Inflammatory macrophage (primary cell): Measurements from ENCODE around the gene UBAP2.

Experiments
- DNase-seq, 2 donors: peaks; one replicate each; pipeline ENCODE4 v3.0.0-alpha.2; 2020 to 2022
- total RNA-seq, 18 experiments: gene quantifications; one replicate each; lab custom pipeline; 2026; ENCODE audit warnings: mixed read lengths in 6 of 18, inconsistent platforms in 2 of 18; lab: John Stamatoyannopoulos, UW

Gene UBAP2
- 26.2 to 47.5 (median 35.3) reads per million in 18 experiments for total RNA-seq

DNA sequence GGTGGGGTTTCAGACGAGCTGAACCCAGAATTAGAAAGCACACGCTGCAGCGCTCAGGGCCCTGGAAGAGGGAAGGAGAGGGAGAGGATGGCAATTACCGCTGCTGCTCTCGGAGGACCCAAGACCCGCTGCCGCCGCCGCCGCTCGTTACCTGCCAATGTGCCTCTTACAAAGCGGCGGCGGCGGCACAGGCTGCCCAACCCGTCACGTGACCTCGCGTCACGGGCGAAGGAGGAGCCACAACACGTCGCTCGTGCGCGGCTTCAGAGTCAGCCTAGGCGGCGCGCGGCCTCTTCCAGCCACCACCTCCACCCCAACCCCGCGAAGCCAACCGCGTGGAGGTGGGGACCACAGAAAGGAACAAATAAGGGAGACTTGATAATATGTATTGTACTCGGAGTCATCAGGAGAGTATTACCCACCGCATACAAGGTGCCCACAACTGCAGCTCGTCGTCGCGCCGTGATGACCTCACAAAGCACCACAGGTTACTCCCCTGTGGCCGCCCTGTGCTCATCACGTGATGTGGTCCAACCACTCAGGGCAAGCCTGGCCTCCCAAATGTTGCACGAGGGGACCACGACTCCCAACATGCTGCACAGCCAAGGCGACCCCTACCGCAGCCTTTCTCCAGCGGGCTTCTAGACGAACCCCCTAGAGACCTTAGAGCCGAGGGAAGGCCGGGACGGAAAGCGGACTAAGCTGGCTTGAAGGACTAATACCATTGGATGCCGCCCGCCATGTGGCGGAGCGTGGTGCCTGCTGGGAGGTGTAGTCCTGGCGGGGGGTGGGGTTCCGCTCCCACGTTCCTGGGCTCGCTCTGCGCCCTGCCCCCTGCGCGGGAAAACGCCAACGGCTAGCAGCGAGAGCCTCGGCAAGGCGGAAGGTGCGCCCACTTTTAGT is at the start of gene UBAP2:
TSS of gene UBAP2 (minus strand) at position 161 of the 903 bp plus-strand sequence. CDS start 31,739 bp downstream, outside the sequence.
- peak; percentile 92 to 97 for DNase-seq

DNA sequence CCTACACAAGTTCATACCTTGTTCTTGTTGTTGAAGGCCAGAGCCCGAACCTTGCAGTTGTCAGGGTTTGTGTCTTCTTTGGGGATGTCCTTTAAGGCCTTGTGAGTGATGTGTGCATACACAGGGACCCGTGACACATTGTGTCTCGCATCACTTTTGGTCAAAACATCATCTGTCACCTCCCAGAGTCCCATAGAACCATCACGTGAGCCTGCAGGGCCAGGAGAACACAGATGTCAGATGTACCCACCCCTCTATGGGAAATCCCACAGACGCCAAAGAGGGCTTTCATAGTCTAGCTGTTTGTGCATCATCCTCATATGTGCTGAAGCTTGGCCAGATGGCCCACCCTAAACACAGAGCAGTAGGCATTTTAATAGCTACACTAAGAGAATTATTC is 49.6 kb upstream of the UBAP2 start:
- no peak for DNase-seq

DNA sequence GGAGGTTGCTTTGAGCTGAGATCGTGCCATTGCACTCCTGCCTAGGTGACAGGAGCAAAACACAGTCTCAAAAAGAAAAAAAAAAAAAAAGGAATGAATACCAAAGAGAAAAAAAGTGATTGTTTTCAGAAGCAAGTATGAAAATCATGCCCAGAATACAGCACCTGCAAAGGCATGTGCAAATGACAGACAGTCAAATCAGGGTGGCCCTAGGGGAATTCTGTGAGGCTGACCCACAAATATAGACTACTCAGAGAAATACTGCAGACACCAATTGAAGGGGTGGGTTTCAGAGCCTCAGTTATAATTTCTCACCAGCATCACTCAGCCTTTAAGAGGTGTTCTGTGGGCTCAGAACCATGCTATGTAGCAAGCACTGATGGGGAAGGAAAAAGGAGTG is 49.2 kb upstream of the UBAP2 start:
- DNase-seq: no peak

- no peak for DNase-seq
These were observed 48.1 kb upstream of the UBAP2 start for GRCh38 chr9:34096751-34097150.

- DNase-seq: no peak
These were observed 44.9 kb upstream of the UBAP2 start for GRCh38 chr9:34093578-34093977.

- DNase-seq: no peak
These were observed 40.6 kb upstream of the UBAP2 start for GRCh38 chr9:34089311-34089710.

DNA sequence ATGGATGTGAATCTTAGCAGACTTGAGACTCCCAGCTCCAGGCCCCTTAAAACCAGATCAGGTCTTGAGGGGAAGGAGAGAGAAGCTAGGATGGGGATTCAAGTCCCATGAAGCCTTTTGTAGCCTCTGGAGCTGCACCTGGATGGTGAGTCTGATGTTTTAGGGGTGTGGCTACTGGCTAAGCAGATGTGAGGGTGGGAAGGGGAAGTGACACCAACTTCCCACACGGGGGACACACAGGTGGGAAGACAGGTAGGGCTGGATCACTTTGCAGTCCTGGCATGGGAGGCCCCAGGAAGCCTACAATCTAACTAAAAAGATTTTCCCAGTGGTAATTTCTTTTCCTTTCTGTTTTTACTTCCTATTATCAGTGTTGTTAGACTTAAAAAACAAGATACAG is 38.7 kb upstream of the UBAP2 start:
- DNase-seq: no peak

- peak; percentile 87 to 94 for DNase-seq
These were observed 38.2 kb upstream of the UBAP2 start for GRCh38 chr9:34086864-34087263.

DNA sequence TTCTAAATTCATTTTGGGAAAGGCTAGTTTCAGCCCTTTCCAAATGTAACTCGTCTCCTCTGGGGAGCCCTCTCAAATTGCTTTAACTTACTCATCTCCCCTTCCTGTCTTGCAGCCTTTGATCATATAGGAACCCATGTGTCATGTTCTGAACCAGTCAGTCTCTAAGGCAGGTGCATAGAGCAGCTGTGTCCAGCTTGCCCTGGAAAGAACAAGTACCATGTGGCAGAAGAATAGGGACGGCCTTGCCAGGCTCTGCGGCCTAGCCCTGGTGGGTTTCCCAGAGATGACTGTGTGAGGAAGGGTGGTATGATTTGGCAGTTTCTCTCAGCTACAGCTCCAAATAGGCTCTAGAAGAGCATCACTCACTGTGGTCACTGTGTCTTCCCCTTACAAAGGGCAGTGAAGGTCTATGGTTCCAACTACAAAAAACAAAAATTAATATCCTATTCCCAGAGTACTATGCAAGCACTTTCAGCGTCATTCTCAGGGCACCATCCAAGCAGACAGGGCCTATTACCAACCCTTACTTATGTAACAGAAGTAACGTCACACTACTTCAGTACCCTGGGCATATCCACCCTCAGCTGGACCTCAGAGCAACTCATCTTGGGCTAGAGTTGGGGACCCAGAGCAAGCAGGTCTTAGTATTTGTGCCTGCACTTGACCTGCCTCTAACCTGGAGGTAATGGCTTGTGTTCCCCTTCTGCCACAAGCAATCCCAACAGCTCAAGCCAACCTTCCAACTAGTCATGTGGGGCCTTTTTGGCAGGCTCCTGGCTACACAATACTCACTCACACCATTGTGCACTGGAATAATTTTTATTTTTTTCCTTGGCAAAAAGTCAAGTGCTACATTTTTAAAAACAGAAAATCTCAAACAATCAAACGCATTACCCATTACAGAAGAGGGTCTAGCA is 37.2 kb upstream of the UBAP2 start:
- DNase-seq: no peak

GRCh38 chr9:34084562-34084961 is 35.9 kb upstream of the UBAP2 start:
- no peak for DNase-seq

GRCh38 chr9:34079181-34079580 is 30.5 kb upstream of the UBAP2 start:
- DNase-seq: no peak

DNA sequence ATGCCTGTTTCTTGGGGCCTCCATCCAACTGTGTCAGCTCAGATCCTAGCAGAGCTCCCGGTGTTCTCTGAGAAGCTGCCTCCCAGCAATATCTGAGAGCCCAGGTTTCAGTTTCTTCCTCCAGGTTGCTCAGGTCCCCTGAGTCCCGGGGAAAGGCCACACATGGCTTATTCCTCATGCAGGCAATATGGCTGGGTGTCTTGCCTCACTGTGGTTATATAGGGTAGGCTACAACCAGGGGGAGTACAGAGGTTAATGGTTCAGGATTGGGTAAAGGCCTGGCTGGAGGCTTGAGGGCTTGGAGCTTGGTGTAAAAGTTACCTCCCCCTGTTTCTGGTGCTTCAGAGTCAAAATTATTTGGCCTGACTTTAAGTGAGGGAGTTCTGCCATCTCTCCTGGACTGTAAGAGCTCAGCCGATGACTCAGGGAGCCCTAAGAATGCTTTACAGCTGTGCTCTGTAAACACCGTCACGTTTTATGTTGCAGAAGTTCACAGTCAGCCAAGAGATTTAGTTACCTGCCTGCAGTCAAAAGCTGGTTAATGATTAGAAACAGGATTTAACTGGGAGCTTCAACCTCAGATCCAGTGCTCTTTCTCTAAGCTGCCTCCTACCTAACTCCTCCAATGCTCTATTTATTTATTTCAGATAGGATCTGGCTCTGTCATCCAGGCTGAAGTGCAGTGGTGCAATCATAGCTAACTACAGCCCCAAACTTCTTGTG is 24.3 kb upstream of the UBAP2 start:
- no peak for DNase-seq

GRCh38 chr9:34072410-34072809 is 23.7 kb upstream of the UBAP2 start:
- DNase-seq: no peak

- no peak for DNase-seq
These were observed 22.1 kb upstream of the UBAP2 start for GRCh38 chr9:34070606-34071324.

DNA sequence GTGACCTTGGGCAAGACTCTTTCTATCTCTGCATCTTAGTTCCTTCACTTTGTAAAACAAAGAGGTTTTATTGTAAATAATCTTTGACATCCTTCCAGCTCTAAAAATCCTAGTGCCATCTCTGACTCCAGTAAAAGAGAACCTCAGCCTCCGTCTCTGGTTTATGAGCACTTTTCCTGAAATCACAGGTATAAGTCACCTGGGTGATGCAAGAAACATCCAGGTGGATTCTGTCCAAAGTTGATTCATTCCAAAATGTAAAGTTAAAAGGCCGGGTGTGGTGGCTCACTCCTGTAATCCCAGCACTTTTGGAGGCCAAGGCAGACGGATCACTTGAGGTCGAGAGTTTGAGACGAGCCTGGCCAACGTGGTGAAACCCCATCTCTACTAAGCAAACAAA is 21.1 kb upstream of the UBAP2 start:
- DNase-seq: no peak

- no peak for DNase-seq
These were observed 16.9 kb upstream of the UBAP2 start for GRCh38 chr9:34065541-34065940.

DNA sequence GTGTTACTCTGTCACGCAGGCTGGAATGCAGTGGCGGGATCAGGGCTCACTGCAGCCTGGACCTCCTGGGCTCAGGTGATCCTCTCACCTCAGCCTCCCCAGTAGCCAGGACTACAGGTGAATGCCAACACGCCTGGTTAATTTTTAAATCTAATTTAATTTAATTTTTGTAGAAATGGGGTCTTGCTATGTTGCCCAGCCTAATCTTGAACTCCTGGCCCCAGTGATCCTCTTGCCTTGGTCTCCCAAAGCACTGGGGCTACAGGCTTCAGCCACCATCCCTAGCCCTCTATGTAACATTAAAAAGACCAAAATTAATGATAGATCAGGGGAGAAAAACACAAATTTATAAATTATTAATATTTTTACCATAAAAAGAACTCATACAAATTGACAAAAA is 11.3 kb upstream of the UBAP2 start:
- no peak for DNase-seq

- no peak for DNase-seq
These were observed 10.6 kb upstream of the UBAP2 start for GRCh38 chr9:34059281-34059680.

DNA sequence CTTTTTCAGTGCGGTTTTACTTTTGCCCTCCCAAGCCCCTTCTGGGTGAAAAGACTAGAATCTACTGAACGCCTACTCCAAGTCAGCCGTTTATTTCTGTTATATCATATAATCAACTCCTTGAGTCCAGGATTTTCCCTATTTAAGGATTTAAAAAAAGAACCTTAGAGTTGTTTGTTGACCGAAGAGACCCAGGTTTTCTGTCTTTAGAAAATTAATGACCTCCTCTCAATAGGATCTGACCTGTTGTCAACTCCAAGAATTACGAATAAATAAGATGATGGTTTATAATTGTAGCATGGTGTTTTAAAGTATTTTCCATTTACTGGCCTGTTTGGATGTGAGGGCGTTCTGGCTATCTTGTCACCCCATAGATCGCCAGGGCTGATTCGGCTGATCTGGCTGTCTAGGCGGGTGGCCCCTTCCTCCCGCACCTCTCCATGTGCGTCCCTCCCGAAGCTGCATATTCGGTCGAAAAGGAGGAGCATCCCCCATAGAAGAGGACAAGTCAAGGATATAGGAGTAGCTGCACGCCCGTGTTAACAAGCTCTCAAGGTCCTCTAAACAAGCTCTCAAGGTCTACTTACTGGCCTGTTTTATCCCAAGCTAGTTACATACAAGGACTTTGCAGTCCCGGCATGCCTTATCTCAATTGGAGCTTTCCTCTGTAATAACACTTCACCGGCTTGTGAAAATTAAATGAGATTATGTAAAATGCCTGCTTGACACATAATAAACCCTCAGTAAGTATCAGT is 1.1 kb upstream of the UBAP2 start:
- no peak for DNase-seq

GRCh38 chr9:34047864-34048726 is 592 bp downstream of the UBAP2 start:
- peak; percentile 31 to 44 for DNase-seq
